DMS79 (cell line): ENCODE data around the gene ZNF778.

Experiments
- DNase-seq: peaks from one replicate; lab custom pipeline; 2025; lab: John Stamatoyannopoulos, UW

The ZNF778 gene

GRCh38 chr16:89194340-89195311, 22.9 kb upstream of the ZNF778 start:
- DNase-seq, result no peak

GRCh38 chr16:89195521-89196171, 21.9 kb upstream of the ZNF778 start:
- no peak for DNase-seq

- no peak for DNase-seq
Measured at GRCh38 chr16:89197033-89197632, 20.4 kb upstream of the ZNF778 start.

GRCh38 chr16:89197633-89198416, 19.7 kb upstream of the ZNF778 start:
- no peak for DNase-seq

GRCh38 chr16:89198417-89199240, 18.9 kb upstream of the ZNF778 start:
- no peak for DNase-seq

- no peak for DNase-seq
Measured at GRCh38 chr16:89199241-89200123, 18.0 kb upstream of the ZNF778 start.

- DNase-seq, result no peak
Measured at GRCh38 chr16:89200124-89200849, 17.2 kb upstream of the ZNF778 start, which contains the start of gene SLC22A31. TSS of gene SLC22A31 (minus strand) at chr16:89200537. CDS start at chr16:89200501, 36 bp downstream.

- no peak for DNase-seq
Measured at GRCh38 chr16:89200850-89201411, 16.6 kb upstream of the ZNF778 start.

GRCh38 chr16:89201439-89202377, 15.8 kb upstream of the ZNF778 start:
- peak; percentile 14 for DNase-seq

- no peak for DNase-seq
Measured at GRCh38 chr16:89202422-89203215, 14.9 kb upstream of the ZNF778 start.

- no peak for DNase-seq
Measured at GRCh38 chr16:89207993-89208392, 9.5 kb upstream of the ZNF778 start.

GRCh38 chr16:89209522-89210044, 7.9 kb upstream of the ZNF778 start:
- no peak for DNase-seq

- no peak for DNase-seq
Measured at GRCh38 chr16:89210165-89210903, 7.2 kb upstream of the ZNF778 start.

- DNase-seq, result peak; percentile 76
Measured at GRCh38 chr16:89210904-89211515, 6.5 kb upstream of the ZNF778 start.

- peak; percentile 50 for DNase-seq
Measured at GRCh38 chr16:89216315-89217137, 977 bp upstream of the ZNF778 start.
